Stimulated activated CD8-positive, alpha-beta memory T cell treated with anti-CD3 and anti-CD28 coated beads, Interleukin-12 subunit alpha, Interleukin-12 subunit beta, amount 100 ng/mL, for 24 hours (primary cell): ENCODE measurements around the gene KCNG1.

ENCODE experiments used
- DNase-seq: peaks from one replicate; pipeline ENCODE4 v3.0.0-alpha.2; 2020; ENCODE audit errors: extremely low read depth

KCNG1 gene

DNA sequence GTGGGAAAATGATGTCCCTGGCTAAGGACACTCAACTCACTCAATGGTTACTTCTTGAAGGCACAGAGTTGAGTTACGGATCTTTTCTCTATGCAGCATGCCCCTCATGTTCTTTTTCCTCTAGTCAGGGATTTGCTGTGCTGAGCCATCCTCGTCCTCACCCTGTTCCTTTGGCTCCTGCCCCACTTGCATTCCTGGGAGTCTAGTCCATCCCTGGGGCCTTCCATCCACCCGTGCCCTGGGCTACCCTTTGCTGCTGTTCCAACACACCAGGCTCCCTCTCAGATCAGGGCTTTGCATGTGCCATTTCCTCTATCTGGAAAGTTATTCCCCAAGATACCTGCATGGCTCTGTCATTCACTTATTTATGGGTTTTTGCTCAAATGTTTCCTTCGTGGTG, 13.3 kb upstream of the KCNG1 start:
- DNase-seq: no peak

- no peak for DNase-seq
Measured at GRCh38 chr20:51034988-51035656, 12.2 kb upstream of the KCNG1 start.

GRCh38 chr20:51034476-51034875, 11.6 kb upstream of the KCNG1 start:
- no peak for DNase-seq

DNA sequence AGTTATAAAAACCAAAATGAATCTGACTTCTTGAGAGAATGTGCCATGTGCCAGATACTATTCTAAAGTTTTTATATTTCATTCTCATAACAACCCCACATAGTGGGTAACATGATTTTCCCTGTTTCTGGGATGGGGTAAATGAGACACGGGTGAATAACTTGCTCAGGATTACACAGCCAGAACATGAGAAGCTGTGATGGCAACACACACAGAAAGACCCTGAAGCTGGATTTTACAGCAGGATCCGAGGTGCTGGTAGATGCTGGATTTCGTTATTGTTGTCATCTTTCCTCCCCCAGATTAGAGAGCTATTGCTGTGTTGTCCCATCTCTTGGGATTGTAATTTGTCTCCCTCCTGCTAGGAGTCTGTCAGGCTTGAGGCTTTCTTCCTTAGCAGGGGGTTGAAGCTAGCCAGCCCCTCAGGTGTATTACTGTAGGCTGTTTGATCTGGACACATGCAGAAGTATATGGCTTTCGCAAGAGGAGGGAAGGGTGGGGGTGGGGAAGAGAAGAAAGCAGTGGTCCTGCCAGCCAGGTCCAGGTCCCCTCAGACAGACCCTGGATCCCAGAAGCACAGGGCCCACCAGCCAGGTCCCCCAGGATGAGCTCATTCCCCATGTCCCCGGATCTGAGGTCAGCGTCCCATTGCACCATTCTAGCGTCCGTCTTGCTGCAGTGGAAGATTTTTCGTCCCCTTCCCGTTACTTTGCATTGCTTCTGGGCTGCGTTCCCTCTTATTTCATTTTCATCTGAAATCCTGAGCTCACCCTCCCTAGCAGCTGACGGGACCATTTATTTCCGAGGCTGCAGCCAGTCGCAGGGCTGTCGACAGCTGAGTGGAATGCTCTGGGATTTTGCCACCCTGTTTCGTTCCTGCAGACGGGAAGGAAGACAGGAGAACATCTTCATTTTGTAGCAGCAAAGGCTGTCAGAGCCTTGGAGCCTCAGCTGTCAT, 7.3 kb upstream of the KCNG1 start:
- DNase-seq: no peak

DNA sequence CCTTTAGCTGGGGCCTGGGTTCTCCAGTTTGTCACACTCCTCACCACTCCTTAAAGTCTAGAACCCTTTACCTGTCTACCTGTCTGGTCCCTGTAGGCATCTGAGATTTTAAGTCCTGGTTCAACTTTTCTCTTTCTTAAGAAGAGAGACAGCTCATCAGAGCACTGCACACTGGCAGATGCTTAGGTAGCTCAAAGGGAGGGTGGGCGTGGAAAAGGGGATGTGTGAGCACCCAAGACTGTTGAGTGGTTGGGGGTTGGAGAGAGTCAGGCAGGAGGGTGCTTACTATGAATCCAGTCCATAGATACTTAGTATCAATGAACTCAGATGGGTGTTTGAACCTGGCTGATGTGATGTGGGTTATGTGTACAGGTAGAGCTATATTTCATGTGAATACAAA, 6.6 kb upstream of the KCNG1 start:
- no peak for DNase-seq

GRCh38 chr20:51028616-51029212, 5.8 kb upstream of the KCNG1 start:
- no peak for DNase-seq

DNA sequence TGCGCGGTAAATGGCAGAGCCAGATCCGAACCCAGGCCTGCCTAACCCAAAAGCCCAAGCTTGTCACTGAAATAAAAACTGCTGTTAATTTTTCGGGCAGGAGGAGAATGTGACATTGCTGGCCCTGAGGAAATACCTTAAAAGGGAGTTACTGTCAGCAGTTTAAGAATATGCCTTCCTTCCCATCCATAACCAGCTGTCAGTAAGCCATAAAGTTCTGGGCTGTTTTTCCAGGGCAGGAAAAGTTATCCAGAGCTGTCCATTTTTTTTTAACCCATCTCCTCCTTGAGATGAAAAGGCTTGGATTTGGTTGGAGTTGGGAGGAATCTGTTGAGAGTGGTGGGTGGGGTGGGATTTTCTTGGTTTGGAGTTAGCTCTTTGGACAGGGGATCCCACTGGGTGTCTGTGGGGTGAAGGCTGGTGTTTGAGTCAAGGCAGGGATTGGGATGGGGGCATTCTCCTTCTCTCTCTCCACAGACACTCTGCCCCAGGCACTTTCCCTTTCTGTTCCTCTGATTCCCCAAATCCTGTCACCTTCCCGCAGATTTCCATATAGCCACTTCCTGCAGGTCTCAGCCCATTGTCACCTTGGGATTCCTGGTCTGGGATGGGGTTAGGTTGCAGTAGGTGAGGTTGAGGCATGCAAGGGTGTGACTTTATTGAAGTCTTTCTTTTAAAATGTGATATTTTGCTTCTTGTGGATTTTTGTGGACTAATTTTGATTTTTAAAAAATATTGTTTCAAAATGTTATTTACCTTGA, 4.3 kb upstream of the KCNG1 start:
- DNase-seq: no peak

DNA sequence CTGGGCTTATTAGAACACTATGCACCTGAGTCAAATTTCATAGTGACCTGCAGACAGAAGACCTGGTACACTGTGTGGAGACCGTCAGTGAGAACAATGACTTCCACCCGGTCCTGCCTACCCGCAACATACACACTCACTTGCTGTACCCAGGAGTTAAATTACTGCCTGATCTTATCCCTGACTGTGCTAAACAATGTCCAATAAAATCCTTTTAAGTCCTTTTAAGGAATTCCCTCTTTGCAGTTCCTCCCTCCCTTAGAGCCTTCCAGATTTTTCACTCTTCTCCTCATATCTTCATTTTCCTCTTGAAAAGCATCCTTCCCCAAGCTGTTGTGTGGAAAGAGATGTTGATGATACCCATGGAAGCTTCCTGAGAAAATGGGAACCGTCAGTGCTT, 3.4 kb upstream of the KCNG1 start:
- no peak for DNase-seq

DNA sequence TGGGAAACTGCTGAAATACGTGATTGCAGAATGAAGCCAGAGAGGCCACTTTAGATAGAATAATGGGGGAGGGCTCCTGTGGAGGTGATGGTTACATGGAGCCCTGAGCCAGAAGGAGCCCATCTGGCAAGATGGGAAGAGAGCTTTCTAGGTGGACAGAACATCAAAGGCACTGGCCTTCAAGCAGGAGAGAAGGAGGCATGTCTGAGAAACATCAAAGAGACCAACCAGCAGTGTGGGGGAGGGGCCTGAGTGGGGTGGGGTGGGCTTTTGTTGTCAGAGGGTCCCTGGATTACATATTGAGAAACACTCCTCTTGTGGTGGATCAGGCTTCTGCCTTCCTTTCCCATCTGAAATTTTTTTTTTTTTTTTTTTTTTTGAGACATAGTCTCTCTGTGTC, 1.9 kb upstream of the KCNG1 start:
- no peak for DNase-seq

- DNase-seq: no peak
Measured at GRCh38 chr20:51023617-51024155, 779 bp upstream of the KCNG1 start.

- DNase-seq: no peak
Measured at GRCh38 chr20:51022227-51022802, 592 bp downstream of the KCNG1 start.

- no peak for DNase-seq
Measured at GRCh38 chr20:51021067-51022025, 1.6 kb downstream of the KCNG1 start.

- no peak for DNase-seq
Measured at GRCh38 chr20:51020657-51021056, 2.2 kb downstream of the KCNG1 start.

DNA sequence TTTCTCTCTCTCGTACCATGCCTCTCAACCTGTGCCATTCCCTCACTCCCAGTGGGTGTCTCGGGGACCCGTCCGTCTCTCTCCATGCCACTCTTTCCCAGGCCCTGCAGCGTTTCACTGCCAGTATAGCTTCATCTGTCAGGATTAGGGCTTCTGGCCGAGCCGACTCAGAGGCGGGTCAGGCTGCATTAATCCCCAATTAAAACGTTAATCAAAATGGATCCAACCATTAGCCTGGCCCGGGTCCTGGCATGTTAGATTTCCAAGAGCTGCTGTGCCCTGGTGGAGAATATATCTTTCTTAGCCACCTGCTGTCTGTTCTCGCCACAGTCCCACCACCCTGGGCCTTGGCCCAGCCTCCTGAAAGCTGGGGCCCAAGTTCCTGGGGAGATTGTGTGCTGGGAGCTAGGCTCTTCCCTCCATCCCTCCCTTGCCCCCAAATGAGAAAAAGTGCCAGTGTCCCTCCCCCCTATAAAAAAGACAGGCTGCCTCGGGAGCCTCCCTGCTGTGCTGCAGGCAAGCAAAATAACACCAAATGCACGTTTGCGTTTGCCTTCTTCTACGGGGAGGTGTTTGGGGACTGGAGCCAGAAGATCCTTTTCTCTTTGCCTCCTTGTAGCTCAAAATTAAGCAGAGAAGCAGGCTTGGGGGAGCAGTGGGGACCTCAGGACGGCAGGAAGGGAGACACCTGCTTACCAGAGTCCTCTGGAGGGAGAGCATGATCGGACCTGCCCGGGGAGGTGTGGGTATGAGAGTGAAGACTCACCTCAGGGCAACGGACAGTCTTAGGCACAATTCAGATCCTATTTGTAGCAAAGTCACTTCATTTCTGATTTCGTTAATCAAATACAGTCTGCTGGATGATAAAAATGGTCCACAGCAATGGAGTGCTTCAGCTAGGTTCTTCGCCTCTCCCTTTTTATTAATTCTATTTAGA, 3.0 kb downstream of the KCNG1 start:
- no peak for DNase-seq

DNA sequence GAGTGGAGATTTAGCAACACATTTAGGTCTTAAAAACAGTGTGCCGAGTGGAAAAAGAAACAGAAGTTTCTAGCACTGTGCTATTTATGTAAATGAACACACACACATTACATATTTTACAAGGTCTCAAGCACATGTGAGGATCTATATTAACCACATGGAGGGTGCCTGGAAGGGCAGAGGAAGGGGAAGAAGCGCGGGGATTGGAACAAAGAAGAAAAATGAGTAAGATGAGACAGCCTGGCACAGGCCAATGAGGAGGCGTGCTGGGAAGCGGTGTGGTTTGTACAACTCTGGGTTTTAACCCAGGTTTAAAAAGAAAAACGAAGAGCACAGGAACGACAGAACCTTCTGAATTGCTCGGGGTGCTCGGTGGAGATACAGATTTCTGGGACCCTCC, 5.7 kb downstream of the KCNG1 start:
- no peak for DNase-seq

DNA sequence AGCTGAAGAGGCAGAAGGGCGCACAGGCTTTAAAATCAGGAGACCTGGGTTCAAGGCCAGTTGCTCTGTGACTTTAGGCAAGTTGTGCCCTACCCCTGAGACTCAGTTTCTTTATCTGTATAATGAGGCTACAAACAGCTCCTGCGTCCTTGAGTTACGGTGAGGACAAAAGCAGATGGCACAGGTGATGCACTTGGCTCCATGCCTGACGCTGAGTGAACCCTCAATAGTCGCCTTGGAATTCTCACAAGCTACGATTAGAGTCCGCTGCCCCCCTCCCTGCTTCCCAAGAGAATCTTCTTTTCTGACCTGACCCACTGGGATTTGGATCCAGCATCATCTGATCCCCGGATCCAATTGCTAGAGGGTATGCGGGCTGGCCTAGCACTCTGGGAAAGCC, 6.4 kb downstream of the KCNG1 start:
- no peak for DNase-seq

DNA sequence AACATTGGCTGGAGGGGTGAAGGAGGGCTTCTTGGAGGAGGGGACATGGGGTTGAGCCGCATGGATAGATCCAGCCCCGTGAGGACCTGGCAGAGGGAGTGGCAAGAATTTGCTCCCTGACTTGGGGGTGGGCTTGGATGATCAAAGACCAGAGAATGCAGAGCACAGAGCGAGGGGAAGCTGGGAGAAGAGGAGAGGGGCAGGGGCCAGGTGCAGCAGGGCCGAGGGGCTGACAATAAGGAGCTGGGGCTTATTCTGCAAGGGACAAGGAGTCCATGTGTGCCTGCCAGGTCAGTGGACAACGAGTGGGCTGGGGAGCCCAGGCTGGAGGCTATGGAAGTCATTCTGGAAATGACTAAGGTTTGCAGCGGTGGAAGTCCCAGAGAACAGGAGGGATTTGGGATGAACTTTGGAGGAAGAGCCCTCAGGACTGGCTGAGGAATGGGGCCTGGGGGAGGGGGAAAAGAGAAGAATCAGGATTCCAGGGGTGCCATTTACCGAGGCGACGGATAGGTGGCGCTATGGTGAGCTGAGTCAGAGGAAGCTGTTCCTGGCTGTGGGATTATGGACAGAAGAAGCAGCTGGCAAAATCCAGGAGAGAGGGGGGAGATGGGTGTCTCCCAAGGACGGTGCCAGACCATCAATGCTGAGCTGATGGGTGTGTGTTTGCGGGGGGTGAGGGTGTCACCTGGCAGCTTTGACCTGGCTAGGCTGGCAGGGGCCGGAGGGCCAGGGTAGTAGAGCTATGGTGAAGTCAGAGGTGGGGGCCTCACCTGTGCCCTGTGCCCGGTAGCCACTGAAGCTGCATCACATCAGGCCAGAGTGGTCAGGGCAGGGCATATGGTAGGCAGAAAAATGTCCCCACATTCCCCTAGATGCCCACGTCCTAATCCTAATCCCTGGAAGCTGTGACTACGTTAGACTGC, 7.8 kb downstream of the KCNG1 start:
- DNase-seq: no peak
